A549 (cell line): Measurements from ENCODE around the gene PCSK5. TPM values are rescaled to one million over a fixed set of nuclear protein-coding genes. Genes with fewer than 3 reads are reported as not detected.

ENCODE experiments used
- ATAC-seq, 2 experiments: fragments of 200-7000 bp in 1 of 2; fragments of >200 bp in 1 of 2; cut with Nextera tagmentation in 1 of 2; cut with Tn5 transposase in 1 of 2; 3 replicates each; pipeline versions ENCODE4 v1.8.0 to v1.9.1; 2018 to 2020; ENCODE audit warnings: mild to moderate bottlenecking in 1 of 2, moderate library complexity in 1 of 2
- CTCF ChIA-PET: fragments of 300-600 bp; sonication (Branson Sonifier 250); formaldehyde crosslinking; extraction: SDS; loops from one replicate; lab custom pipeline; 2021; ENCODE audit warnings: antibody characterized with exemption, inconsistent platforms; lab: Yijun Ruan, JAX
- POLR2A ChIA-PET: fragments of 350-600 bp; formaldehyde crosslinking; extraction: SDS; loops from one replicate; lab custom pipeline; 2021; ENCODE audit warnings: antibody characterized with exemption, inconsistent platforms; lab: Yijun Ruan, JAX
- DNase-seq, 2 experiments: peaks; one replicate each; pipeline versions ENCODE4 v3.0.0 to v3.0.0-alpha.2; 2011 to 2016; ENCODE audit warnings: low read depth in 1 of 2, low spot score in 1 of 2
- FAIRE-seq: peaks from 2 replicates; lab custom pipeline; 2011; peaks lifted over from hg19 to GRCh38; lab: Jason Lieb, UNC
- H3K27ac ChIP-seq, 2 experiments: fragments of >200 bp; sonication (Bioruptor Twin); formaldehyde crosslinking; 3 replicates each; pipeline ENCODE4 v1.5.1; 2016 to 2017
- H3K4me1 ChIP-seq: fragments of >200 bp; sonication (Bioruptor Twin); formaldehyde crosslinking; 3 replicates; pipeline ENCODE4 v1.6.1; 2016
- H3K4me2 ChIP-seq: fragments of >200 bp; sonication (Bioruptor Twin); formaldehyde crosslinking; 3 replicates; pipeline ENCODE4 v1.6.1; 2016
- H3K4me3 ChIP-seq: fragments of >200 bp; sonication (Bioruptor Twin); formaldehyde crosslinking; 3 replicates; pipeline ENCODE4 v1.5.1; 2016
- H3K9me3 ChIP-seq: fragments of >200 bp; sonication (Bioruptor Twin); formaldehyde crosslinking; 3 replicates; pipeline ENCODE4 v1.6.1; 2016
- CBX2 ChIP-seq: fragments of 200-600 bp; sonication (generic); IDR thresholded peaks from 2 replicates; pipeline ENCODE4 v1.6.1; 2016; ENCODE audit warnings: low read depth, mild to moderate bottlenecking, borderline replicate concordance
- CEBPB ChIP-seq, 2 experiments: fragments of >200 bp in 1 of 2; sonication (Bioruptor Twin) in 1 of 2; formaldehyde crosslinking in 1 of 2; IDR thresholded peaks; 2 replicates each; pipeline ENCODE4 v1.6.1; 2012 to 2016
- CTCF ChIP-seq: fragments of >200 bp; sonication (Bioruptor Twin); formaldehyde crosslinking; IDR thresholded peaks from 3 replicates; pipeline ENCODE4 v1.5.1; 2016
- EHF ChIP-seq: fragments of 250-450 bp; sonication (Bioruptor Pico); IDR thresholded peaks from 2 replicates; pipeline ENCODE4 v1.5.0; 2020; ENCODE audit warnings: mild to moderate bottlenecking
- HDAC2 ChIP-seq: fragments of 200-600 bp; sonication (generic); IDR thresholded peaks from 2 replicates; pipeline ENCODE4 v1.6.1; 2016
- HES2 ChIP-seq: fragments of >200 bp; sonication (Bioruptor Twin); formaldehyde crosslinking; IDR thresholded peaks from 2 replicates; pipeline ENCODE4 v1.6.1; 2016
- KDM1A ChIP-seq: fragments of 200-600 bp; sonication (generic); IDR thresholded peaks from 2 replicates; pipeline ENCODE4 v1.6.1; 2016; ENCODE audit warnings: low read depth, mild to moderate bottlenecking
- KDM5A ChIP-seq: fragments of 200-600 bp; sonication (generic); IDR thresholded peaks from 2 replicates; pipeline ENCODE4 v1.6.1; 2016; ENCODE audit warnings: antibody characterized with exemption, mild to moderate bottlenecking
- MAZ ChIP-seq: fragments of 150-350 bp; IDR thresholded peaks from 2 replicates; pipeline ENCODE4 v1.6.1; 2014; ENCODE audit warnings: antibody characterized with exemption, low read depth, low read length, borderline replicate concordance
- NPAS2 ChIP-seq: fragments of 250-450 bp; sonication (Bioruptor Pico); IDR thresholded peaks from 2 replicates; pipeline ENCODE4 v1.8.0; 2022; ENCODE audit warnings: mild to moderate bottlenecking, moderate library complexity, borderline replicate concordance
- PHF8 ChIP-seq: fragments of 200-600 bp; sonication (generic); IDR thresholded peaks from 2 replicates; pipeline ENCODE4 v1.6.1; 2016; ENCODE audit warnings: low read depth, mild to moderate bottlenecking, antibody characterized with exemption, moderate library complexity, borderline replicate concordance
- POLR2AphosphoS2 ChIP-seq: conservative IDR thresholded peaks from 2 replicates; pipeline ENCODE4 v1.6.1; 2012; ENCODE audit warnings: low read length, improper control_type of control experiment, inconsistent platforms
- RARB ChIP-seq: fragments of 250-450 bp; sonication (Bioruptor Pico); IDR thresholded peaks from 2 replicates; pipeline ENCODE4 v1.8.0; 2021; ENCODE audit warnings: mild to moderate bottlenecking, moderate library complexity
- REST ChIP-seq: fragments of 200-600 bp; sonication (generic); IDR thresholded peaks from 2 replicates; pipeline ENCODE4 v1.6.1; 2016; ENCODE audit warnings: antibody characterized with exemption, mild to moderate bottlenecking, moderate library complexity
- RFX5 ChIP-seq: fragments of 450-650 bp; IDR thresholded peaks from 2 replicates; pipeline ENCODE4 v1.7.1; 2014; ENCODE audit warnings: antibody characterized with exemption, mild to moderate bottlenecking, moderate library complexity
- RNF2 ChIP-seq: fragments of 200-600 bp; sonication (generic); IDR thresholded peaks from 2 replicates; pipeline ENCODE4 v1.6.1; 2016; ENCODE audit warnings: low read depth, mild to moderate bottlenecking, antibody characterized with exemption, moderate library complexity, borderline replicate concordance
- SREBF2 ChIP-seq: fragments of 450-650 bp; IDR thresholded peaks from 2 replicates; pipeline ENCODE4 v1.6.1; 2014; ENCODE audit warnings: mild to moderate bottlenecking, moderate library complexity
- ZC3H11A ChIP-seq: fragments of 450-650 bp; IDR thresholded peaks from 2 replicates; pipeline ENCODE4 v1.6.1; 2014; ENCODE audit warnings: antibody characterized with exemption, mild to moderate bottlenecking
- ZFP36 ChIP-seq: fragments of 450-650 bp; IDR thresholded peaks from 2 replicates; pipeline ENCODE4 v1.6.1; 2014; ENCODE audit warnings: borderline replicate concordance; ENCODE audit not compliant: partially characterized antibody
- ZSCAN20 ChIP-seq: fragments of 250-450 bp; sonication (Bioruptor Pico); IDR thresholded peaks from 2 replicates; pipeline ENCODE4 v1.8.0; 2022; ENCODE audit warnings: mild to moderate bottlenecking, moderate library complexity
- WGBS: methylation state at CpG from one replicate; pipeline ENCODE4 v1.1.6; 2017; ENCODE audit errors: missing lambda C conversion rate; 5-methylcytosine and 5-hydroxymethylcytosine counted together
- polyA plus RNA-seq, 4 experiments: library from polyadenylated mRNA; depleted of rRNA in 3 of 4; stranded (reverse); fragments of >200 nt; fragmentation: RNase III in 1 of 4; extraction: RNeasy Plus Mini Kit Qiagen cat#74134 plus additional on column Dnase treatment in 1 of 4; gene quantifications; 2 replicates in 3 of 4; 3 replicates in 1 of 4; pipeline ENCODE4 v1.2.3, GENCODE V29; 2011 to 2017
- TF ChIP-seq, protein P1 (sequence below): fragments of 250-450 bp; sonication (Bioruptor Pico); IDR thresholded peaks from 2 replicates; pipeline ENCODE4 v1.5.0; 2021; ENCODE audit warnings: mild to moderate bottlenecking, moderate library complexity, borderline replicate concordance

The PCSK5 gene
- polyA plus RNA-seq, 2 of the 4 experiments (the other 2 are of a cell fraction): 1.3 to 6.7 TPM

- no peaks in the 10 kb centered on the region for H3K9me3 ChIP-seq
- H3K27ac ChIP-seq: no peak overlapping the region
- no peak overlapping the region for H3K4me2 ChIP-seq
- ATAC-seq: no peak
- H3K4me1 ChIP-seq: no peaks in the 10 kb centered on the region
- ChIA-PET POLR2A (no interaction called here), CTCF (interaction anchor here (0.9 kb wide), 1 partner anchor 199 kb away, joined by 3 read pairs; the partner anchor contains the start of gene RFK)
- DNase-seq: no peak
- TF ChIP-seq POLR2AphosphoS2 (no peak), KDM5A (no peak), ZFP36 (no peak), HDAC2 (no peak), RFX5 (no peak), NPAS2 (CRISPR knock-in tag) (no peak), EHF (CRISPR knock-in tag) (no peak), RARB (CRISPR knock-in tag) (no peak), RNF2 (no peak), SREBF2 (no peak), ZC3H11A (no peak), MAZ (no peak), CEBPB (IDR thresholded peaks at IDR 0.05) (no peak), CTCF (no peak), ZSCAN20 (CRISPR knock-in tag) (no peak), KDM1A (no peak), HES2 (no peak), PHF8 (no peak)
- TF ChIP-seq, protein P1, sequence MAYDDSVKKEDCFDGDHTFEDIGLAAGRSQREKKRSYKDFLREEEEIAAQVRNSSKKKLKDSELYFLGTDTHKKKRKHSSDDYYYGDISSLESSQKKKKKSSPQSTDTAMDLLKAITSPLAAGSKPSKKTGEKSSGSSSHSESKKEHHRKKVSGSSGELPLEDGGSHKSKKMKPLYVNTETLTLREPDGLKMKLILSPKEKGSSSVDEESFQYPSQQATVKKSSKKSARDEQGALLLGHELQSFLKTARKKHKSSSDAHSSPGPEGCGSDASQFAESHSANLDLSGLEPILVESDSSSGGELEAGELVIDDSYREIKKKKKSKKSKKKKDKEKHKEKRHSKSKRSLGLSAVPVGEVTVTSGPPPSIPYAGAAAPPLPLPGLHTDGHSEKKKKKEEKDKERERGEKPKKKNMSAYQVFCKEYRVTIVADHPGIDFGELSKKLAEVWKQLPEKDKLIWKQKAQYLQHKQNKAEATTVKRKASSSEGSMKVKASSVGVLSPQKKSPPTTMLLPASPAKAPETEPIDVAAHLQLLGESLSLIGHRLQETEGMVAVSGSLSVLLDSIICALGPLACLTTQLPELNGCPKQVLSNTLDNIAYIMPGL: no peak
- H3K4me3 ChIP-seq: no peak overlapping the region
- no peak for FAIRE-seq
- WGBS: 50% methylated on average over 3 of the region's 3 CpGs
Measured at GRCh38 chr9:76194896-76195295, 304.4 kb downstream of the PCSK5 start.

DNA sequence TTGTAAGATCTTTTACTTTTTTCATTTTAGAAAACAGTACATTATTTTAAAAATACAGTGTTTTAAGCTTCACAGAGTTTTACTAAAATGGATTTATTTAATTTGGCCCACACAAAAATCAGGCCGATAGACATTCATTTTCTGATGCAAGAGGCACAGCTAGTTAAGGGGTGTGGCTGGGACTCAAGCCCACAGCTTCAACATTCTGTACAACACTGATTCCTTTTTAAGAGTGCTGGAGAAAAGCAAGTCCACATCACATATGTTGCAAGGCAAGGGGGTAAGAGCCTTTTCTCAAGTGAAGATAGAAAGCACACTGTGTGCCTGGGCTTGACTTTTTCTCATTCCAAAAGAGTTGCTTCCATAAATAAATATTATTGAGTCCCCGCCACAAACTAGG lies 307.9 kb downstream of the PCSK5 start:
- ATAC-seq (no peak), DNase-seq (no peak), FAIRE-seq (no peak)
- no peaks in the 10 kb centered on the region for H3K4me1 ChIP-seq
- H3K4me2 ChIP-seq: no peak overlapping the region
- no peak overlapping the region for H3K4me3 ChIP-seq
- no peak for TF ChIP-seq CBX2
- no peak for TF ChIP-seq EHF (CRISPR knock-in tag)
- CTCF ChIA-PET: no interaction called here
- WGBS: 46% methylated on average over 2 of the region's 2 CpGs
- H3K9me3 ChIP-seq: no peaks in the 10 kb centered on the region
- no peak overlapping the region for H3K27ac ChIP-seq
- POLR2A ChIA-PET: no interaction called here

- POLR2A ChIA-PET: no interaction called here
- Histone ChIP-seq H3K27ac (no peak overlapping the region), H3K4me1 (no peaks in the 10 kb centered on the region), H3K9me3 (no peaks in the 10 kb centered on the region), H3K4me2 (no peak overlapping the region), H3K4me3 (no peak overlapping the region)
- FAIRE-seq (no peak), ATAC-seq (no peak), DNase-seq (no peak)
- 37% methylated on average over 5 of the region's 5 CpGs for WGBS
- no peak for TF ChIP-seq REST
- TF ChIP-seq HES2: no peak
- TF ChIP-seq EHF (CRISPR knock-in tag): no peak
- CTCF ChIA-PET: interaction anchor here (1.1 kb wide), 1 partner anchor 22 kb away, joined by 3 read pairs; no protein-coding TSS in a partner anchor
Measured at GRCh38 chr9:76200315-76200714, 309.8 kb downstream of the PCSK5 start.
